Measurements from ENCODE around the gene CPT1A.

GRCh38 chr11:68848429-68848828 lies 6.7 kb upstream of the CPT1A start:
- TF ChIP-seq, protein P1, sequence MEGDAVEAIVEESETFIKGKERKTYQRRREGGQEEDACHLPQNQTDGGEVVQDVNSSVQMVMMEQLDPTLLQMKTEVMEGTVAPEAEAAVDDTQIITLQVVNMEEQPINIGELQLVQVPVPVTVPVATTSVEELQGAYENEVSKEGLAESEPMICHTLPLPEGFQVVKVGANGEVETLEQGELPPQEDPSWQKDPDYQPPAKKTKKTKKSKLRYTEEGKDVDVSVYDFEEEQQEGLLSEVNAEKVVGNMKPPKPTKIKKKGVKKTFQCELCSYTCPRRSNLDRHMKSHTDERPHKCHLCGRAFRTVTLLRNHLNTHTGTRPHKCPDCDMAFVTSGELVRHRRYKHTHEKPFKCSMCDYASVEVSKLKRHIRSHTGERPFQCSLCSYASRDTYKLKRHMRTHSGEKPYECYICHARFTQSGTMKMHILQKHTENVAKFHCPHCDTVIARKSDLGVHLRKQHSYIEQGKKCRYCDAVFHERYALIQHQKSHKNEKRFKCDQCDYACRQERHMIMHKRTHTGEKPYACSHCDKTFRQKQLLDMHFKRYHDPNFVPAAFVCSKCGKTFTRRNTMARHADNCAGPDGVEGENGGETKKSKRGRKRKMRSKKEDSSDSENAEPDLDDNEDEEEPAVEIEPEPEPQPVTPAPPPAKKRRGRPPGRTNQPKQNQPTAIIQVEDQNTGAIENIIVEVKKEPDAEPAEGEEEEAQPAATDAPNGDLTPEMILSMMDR (IDR thresholded peaks at IDR 0.05), result no peak
- no peak for TF ChIP-seq POLR2AphosphoS5 (IDR thresholded peaks at IDR 0.05; ENCODE audit: low read depth, low read length)
